K562 (cell line): ENCODE results near the gene ESRRB. TPM values are rescaled to one million over a fixed set of nuclear protein-coding genes. Genes with fewer than 3 reads are reported as not detected.

Source experiments
- ATAC-seq: fragments of 200-7000 bp; cut with Tn5 transposase; 3 replicates; pipeline ENCODE4 v1.9.1; 2020; ENCODE audit warnings: moderate library complexity
- BruUV-seq: library from RNA; stranded (reverse); fragments of 400-500 nt; replicated peaks from 2 replicates; lab custom pipeline; 2021; lab: Mats Ljungman, UMichigan
- CTCF ChIA-PET: fragments of 300-600 bp; formaldehyde crosslinking; extraction: SDS; loops from one replicate; lab custom pipeline; 2021; ENCODE audit warnings: low intra/inter-chr PET ratio; lab: Yijun Ruan, JAX
- POLR2A ChIA-PET: fragments of 300-600, 350-650 bp; sonication (Branson Sonifier 250); formaldehyde crosslinking; extraction: SDS; loops from one replicate; lab custom pipeline; 2021; ENCODE audit warnings: antibody characterized with exemption, inconsistent platforms; lab: Yijun Ruan, JAX
- DNase-seq, 4 experiments: peaks; one replicate each; pipeline versions ENCODE4 v3.0.0 to v3.0.0-alpha.2; 2011 to 2018; ENCODE audit warnings: low spot score in 3 of 4, mixed read lengths in 3 of 4; ENCODE audit errors: extremely low read depth in 1 of 4
- FAIRE-seq: peaks from 2 replicates; lab custom pipeline; 2011; peaks lifted over from hg19 to GRCh38; lab: Jason Lieb, UNC
- H2AFZ ChIP-seq: 2 replicates; pipeline ENCODE4 v1.6.0; 2011; ENCODE audit warnings: low read depth, low read length, control low read depth, inconsistent platforms
- H3K27ac ChIP-seq: fragments of 200-600 bp; 3 replicates; pipeline ENCODE4 v1.8.0; 2011; ENCODE audit warnings: low read depth, mild to moderate bottlenecking, control low read depth, inconsistent platforms, low read length, moderate library complexity, mixed read lengths; ENCODE audit errors: extremely low read depth
- H3K27me3 ChIP-seq, 2 experiments: fragments of 300-600 bp in 1 of 2; 2 replicates in 1 of 2; 3 replicates in 1 of 2; pipeline versions ENCODE4 v1.6.0 to v1.8.0; 2011; ENCODE audit warnings: inconsistent platforms in 2 of 2, low read length in 2 of 2, mild to moderate bottlenecking in 1 of 2, mixed read lengths in 1 of 2, moderate library complexity in 1 of 2; ENCODE audit not compliant: control insufficient read depth in 2 of 2, insufficient read depth in 2 of 2
- H3K36me3 ChIP-seq: fragments of 300-600 bp; 3 replicates; pipeline ENCODE4 v1.8.0; 2011; ENCODE audit warnings: mild to moderate bottlenecking, low read length, inconsistent platforms; ENCODE audit not compliant: control insufficient read depth, insufficient read depth
- H3K4me1 ChIP-seq, 2 experiments: fragments of 200-600 bp in 1 of 2; replicated peaks in 1 of 2; 2 replicates in 1 of 2; 3 replicates in 1 of 2; pipeline versions ENCODE4 v1.5.1 to v1.8.0; 2011; ENCODE audit warnings: inconsistent platforms in 2 of 2, low read length in 2 of 2, mild to moderate bottlenecking in 1 of 2, mixed read lengths in 1 of 2, moderate library complexity in 1 of 2; ENCODE audit not compliant: control insufficient read depth in 2 of 2, insufficient read depth in 2 of 2
- H3K4me2 ChIP-seq: 2 replicates; pipeline ENCODE4 v1.6.1; 2011; ENCODE audit warnings: low read length, control low read depth, inconsistent platforms, mixed read lengths; ENCODE audit not compliant: insufficient read depth
- H3K4me3 ChIP-seq: fragments of 200-600 bp; sonication (generic), shearing (Covaris generic); 2 replicates; pipeline ENCODE4 v1.5.1; 2016; ENCODE audit warnings: control low read depth, inconsistent platforms
- H3K79me2 ChIP-seq: fragments of 200-600 bp; 3 replicates; pipeline ENCODE4 v1.8.0; 2011; ENCODE audit warnings: low read length, inconsistent platforms; ENCODE audit not compliant: control insufficient read depth, insufficient read depth
- H3K9ac ChIP-seq, 2 experiments: 2 replicates each; pipeline versions ENCODE4 v1.6.0 to v1.6.1; 2011; ENCODE audit warnings: low read depth in 2 of 2, low read length in 2 of 2, control low read depth in 1 of 2, inconsistent platforms in 1 of 2, mild to moderate bottlenecking in 1 of 2, mixed read lengths in 1 of 2; ENCODE audit not compliant: insufficient read depth in 1 of 2
- H3K9me1 ChIP-seq: one replicate; pipeline ENCODE4 v1.6.0; 2011; ENCODE audit warnings: inconsistent platforms, mild to moderate bottlenecking, low read length, moderate library complexity; ENCODE audit not compliant: control insufficient read depth, insufficient read depth
- H3K9me3 ChIP-seq: replicated peaks from 2 replicates; pipeline ENCODE4 v1.5.1; 2011; ENCODE audit warnings: low read depth, low read length, inconsistent platforms; ENCODE audit not compliant: control insufficient read depth, insufficient read depth
- H4K20me1 ChIP-seq: replicated peaks from 2 replicates; pipeline ENCODE4 v1.6.1; 2011; ENCODE audit warnings: low read length, inconsistent platforms, mixed read lengths; ENCODE audit not compliant: control insufficient read depth, insufficient read depth
- BACH1 ChIP-seq: fragments of 200-800 bp; sonication (Bioruptor generic); IDR thresholded peaks from 2 replicates; pipeline ENCODE4 v1.6.1; 2016; ENCODE audit warnings: missing genetic modification characterization, missing compliant biosample characterization
- IRF2 ChIP-seq: sonication (generic); formaldehyde crosslinking; IDR thresholded peaks from 2 replicates; pipeline ENCODE4 v1.8.1; 2022; ENCODE audit warnings: mild to moderate bottlenecking, missing genetic modification reagents
- JUND ChIP-seq, 2 experiments: IDR thresholded peaks; 2 replicates in 1 of 2; 3 replicates in 1 of 2; pipeline ENCODE4 v1.6.1; 2011; ENCODE audit warnings: borderline replicate concordance in 2 of 2, low read depth in 2 of 2, low read length in 2 of 2, improper control_type of control experiment in 1 of 2, missing biosample characterization in 1 of 2, missing genetic modification characterization in 1 of 2, missing genetic modification reagents in 1 of 2
- KLF16 ChIP-seq: IDR thresholded peaks from 2 replicates; pipeline ENCODE4 v1.6.1; 2016; ENCODE audit warnings: antibody characterized with exemption
- NFE2L1 ChIP-seq: fragments of 450-650 bp; IDR thresholded peaks from 2 replicates; pipeline ENCODE4 v1.6.1; 2016; ENCODE audit warnings: missing genetic modification characterization, low read depth, mild to moderate bottlenecking, missing compliant biosample characterization, moderate library complexity, borderline replicate concordance
- POLR2AphosphoS5 ChIP-seq: IDR thresholded peaks from 2 replicates; pipeline ENCODE4 v1.6.1; 2011; ENCODE audit warnings: mild to moderate bottlenecking, low read depth, low read length, moderate library complexity; ENCODE audit not compliant: control insufficient read depth, insufficient read depth
- RBM25 ChIP-seq: fragments of 200-400 bp; formaldehyde crosslinking; IDR thresholded peaks from 2 replicates; pipeline ENCODE4 v1.6.1; 2018; ENCODE audit warnings: low read length, low read depth, moderate library complexity; ENCODE audit not compliant: severe bottlenecking
- SAFB2 ChIP-seq: fragments of 200-400 bp; formaldehyde crosslinking; IDR thresholded peaks from 2 replicates; pipeline ENCODE4 v1.6.1; 2018; ENCODE audit warnings: borderline replicate concordance, low read length, low read depth, moderate library complexity; ENCODE audit not compliant: severe bottlenecking
- TCFL5 ChIP-seq: fragments of 250-450 bp; sonication (Bioruptor Pico); conservative IDR thresholded peaks from 2 replicates; pipeline ENCODE4 v1.6.1; 2021; ENCODE audit warnings: mild to moderate bottlenecking, moderate library complexity, matching md5 sums
- ZNF57 ChIP-seq: fragments of 450-650 bp; formaldehyde crosslinking; IDR thresholded peaks from 2 replicates; pipeline ENCODE4 v1.4.0; 2020; ENCODE audit warnings: mild to moderate bottlenecking, moderate library complexity
- WGBS: fragments of 100-300 bp; shearing (Covaris generic); methylation state at CpG from one replicate; pipeline ENCODE4 v1.1.6; 2016; ENCODE audit warnings: low coverage, mixed read lengths; ENCODE audit not compliant: insufficient coverage; ENCODE audit errors: missing lambda C conversion rate; 5-methylcytosine and 5-hydroxymethylcytosine counted together
- in situ Hi-C: fragments of 300-500 bp; cut with MboI; formaldehyde crosslinking; loops from 4 replicates; pipeline ENCODE4 v1.15.0; 2018; ENCODE audit warnings: inconsistent platforms, mixed read lengths
- intact Hi-C: fragments of 100-400 bp; cut with micrococcal nuclease; formaldehyde crosslinking; loops from 2 replicates; pipeline ENCODE4 v1.14.2; 2022
- polyA plus RNA-seq, 8 experiments: library from polyadenylated mRNA; depleted of rRNA in 4 of 8; stranded (reverse) in 5 of 8; unstranded in 3 of 8; fragments of >200 nt; fragmentation: Nextera tagmentation in 2 of 8; fragmentation: Illumina TruSeq in 1 of 8; extraction: Ambion mirVana in 2 of 8; extraction: Trizol in 1 of 8; gene quantifications; 2 replicates each; pipeline versions ENCODE4 v1.2.1 to v1.2.3, GENCODE V29; 2011 to 2014; ENCODE audit warnings: inconsistent platforms in 1 of 8, missing spikeins in 1 of 8
- total RNA-seq, 7 experiments: library from RNA; depleted of rRNA in 6 of 7; stranded (reverse); fragments of >200 nt in 6 of 7; fragmentation: Illumina TruSeq in 2 of 7; extraction: Trizol in 2 of 7; gene quantifications; 2 replicates each; pipeline versions ENCODE4 v1.2.1 to v1.2.3, GENCODE V29; 2011 to 2021; ENCODE audit warnings: low replicate concordance in 1 of 7
- TF ChIP-seq, protein P1 (sequence below): fragments of 450-650 bp; IDR thresholded peaks from 2 replicates; pipeline ENCODE4 v1.6.1; 2016
- TF ChIP-seq, protein P2 (sequence below): fragments of 450-650 bp; IDR thresholded peaks from 2 replicates; pipeline ENCODE4 v1.6.1; 2016; ENCODE audit warnings: missing biosample characterization, missing genetic modification characterization

ESRRB gene
- total and polyA plus RNA-seq, 9 of the 15 experiments (the other 6 are each of a cell fraction or from before 2014, with no cell fraction given), result 3.2 to 24.7 (median 14.5) TPM

DNA sequence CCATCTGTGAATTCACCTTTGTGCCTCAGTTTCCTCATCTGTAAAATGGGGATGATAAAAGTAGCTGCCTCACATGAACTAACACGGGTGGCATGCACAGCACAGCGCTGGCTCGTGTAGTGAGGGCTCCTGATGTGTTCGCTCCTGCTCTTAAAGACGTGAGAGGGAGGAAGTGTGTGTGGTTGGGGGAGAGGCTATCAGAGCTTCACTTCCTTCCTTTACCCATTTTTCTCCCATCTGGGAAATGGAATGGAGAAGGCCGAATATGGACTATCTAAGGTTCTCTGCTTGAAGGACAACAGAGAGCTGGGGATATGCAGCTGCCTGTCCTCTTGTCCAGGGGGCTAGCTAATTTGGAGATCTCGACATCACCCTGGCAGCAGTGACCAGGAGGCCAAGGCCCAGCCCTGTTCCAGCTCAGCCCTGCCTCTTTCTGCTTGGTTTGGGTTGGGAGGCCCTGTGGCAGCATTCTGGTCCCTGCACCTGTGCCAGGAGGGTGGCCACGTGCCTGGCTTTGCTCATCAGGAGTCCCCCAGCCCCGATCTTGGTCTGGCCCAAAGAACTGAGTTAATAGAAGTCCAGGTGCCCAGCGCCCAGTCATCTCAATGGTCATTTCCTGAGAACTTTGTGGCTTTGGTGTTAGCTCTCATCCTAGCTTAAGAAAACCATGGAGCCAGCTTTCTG lies 44.5 kb upstream of the ESRRB start:
- Histone ChIP-seq H3K4me1 (no peaks in the 10 kb centered on the region; a peak in 2 of 5 replicates), H3K4me3 (no peak overlapping the region), H3K79me2 (no peaks in the 10 kb centered on the region), H4K20me1 (0 out of 2 replicates have a peak, but pooled peaks cover 6% of the 10 kb centered on the region), H2AFZ (no peak overlapping the region), H3K27me3 (no peaks in the 10 kb centered on the region), H3K27ac (no peak overlapping the region), H3K4me2 (no peak overlapping the region), H3K36me3 (0 out of 3 replicates have a peak, but pooled peaks cover 2% of the 10 kb centered on the region), H3K9me1 (no peaks in the 10 kb centered on the region), H3K9ac (no peak overlapping the region), H3K9me3 (no peaks in the 10 kb centered on the region)
- 67% methylated on average over 7 of the region's 10 CpGs for WGBS
- TF ChIP-seq IRF2 (CRISPR knock-in tag) (no peak), RBM25 (peak; percentile 15)
- in situ Hi-C loops (no loop called here), intact Hi-C loops (no loop called here)
- DNase-seq, result no peak
- CTCF ChIA-PET, result no interaction called here
- BruUV-seq, result no TSS peak
- no peak for FAIRE-seq
- POLR2A ChIA-PET, result interaction anchor here (0.6 to 1.3 kb wide), 2 partner anchors 11 to 276 kb away, joined by 3 to 5 read pairs; no protein-coding TSS in a partner anchor
- ATAC-seq, result no peak

DNA sequence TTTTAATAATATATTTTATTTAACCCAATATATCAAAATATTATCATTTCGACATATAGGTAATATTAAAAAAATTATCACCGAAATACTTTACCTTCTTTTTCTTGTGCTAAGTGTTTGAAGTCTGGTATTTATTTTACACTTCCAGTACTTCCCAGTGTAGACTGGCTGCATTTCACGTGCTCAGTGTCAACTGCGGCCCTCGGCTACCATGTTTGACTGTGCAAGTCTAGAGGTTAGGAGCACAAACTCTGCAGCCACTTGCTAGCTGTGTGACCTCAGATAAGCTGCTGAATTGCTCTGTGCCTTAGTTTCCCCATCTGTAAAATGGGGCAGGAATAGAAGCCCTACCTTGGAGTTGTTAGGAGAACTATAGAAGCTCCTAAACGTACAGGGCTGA lies 42.3 kb upstream of the ESRRB start:
- DNase-seq (no peak), FAIRE-seq (no peak), ATAC-seq (no peak)
- 91% methylated on average over 5 of the region's 6 CpGs for whole genome bisulfite sequencing
- H3K36me3 ChIP-seq, result 0 out of 3 replicates have a peak, but pooled peaks cover 2% of the 10 kb centered on the region
- H3K4me1 ChIP-seq, result no peaks in the 10 kb centered on the region; a peak in 2 of 5 replicates
- ChIA-PET CTCF (no interaction called here), POLR2A (no interaction called here)
- H3K9me1 ChIP-seq, result no peaks in the 10 kb centered on the region
- no peak overlapping the region for H3K4me3 ChIP-seq
- no peaks in the 10 kb centered on the region for H3K27me3 ChIP-seq
- no peak overlapping the region for H2AFZ ChIP-seq
- no peaks in the 10 kb centered on the region for H3K79me2 ChIP-seq
- in situ Hi-C loops, result no loop called here
- intact Hi-C loops, result no loop called here
- BruUV-seq, result no TSS peak
- H3K9ac ChIP-seq, result no peak overlapping the region
- H4K20me1 ChIP-seq, result 0 out of 2 replicates have a peak, but pooled peaks cover 6% of the 10 kb centered on the region
- no peak overlapping the region for H3K4me2 ChIP-seq
- no peaks in the 10 kb centered on the region for H3K9me3 ChIP-seq
- no peak overlapping the region for H3K27ac ChIP-seq
- no peak for TF ChIP-seq BACH1 (tag)
- no peak for TF ChIP-seq ZNF57 (CRISPR knock-in tag)
- no peak for TF ChIP-seq TCFL5
- TF ChIP-seq JUND (IDR thresholded peaks at IDR 0.05; ENCODE audit: borderline replicate concordance, low read depth, low read length), result no peak
- no peak for TF ChIP-seq JUND (tag; IDR thresholded peaks at IDR 0.05; ENCODE audit: borderline replicate concordance, low read depth, low read length)
- TF ChIP-seq NFE2L1 (tag), result no peak
- TF ChIP-seq, protein P1, sequence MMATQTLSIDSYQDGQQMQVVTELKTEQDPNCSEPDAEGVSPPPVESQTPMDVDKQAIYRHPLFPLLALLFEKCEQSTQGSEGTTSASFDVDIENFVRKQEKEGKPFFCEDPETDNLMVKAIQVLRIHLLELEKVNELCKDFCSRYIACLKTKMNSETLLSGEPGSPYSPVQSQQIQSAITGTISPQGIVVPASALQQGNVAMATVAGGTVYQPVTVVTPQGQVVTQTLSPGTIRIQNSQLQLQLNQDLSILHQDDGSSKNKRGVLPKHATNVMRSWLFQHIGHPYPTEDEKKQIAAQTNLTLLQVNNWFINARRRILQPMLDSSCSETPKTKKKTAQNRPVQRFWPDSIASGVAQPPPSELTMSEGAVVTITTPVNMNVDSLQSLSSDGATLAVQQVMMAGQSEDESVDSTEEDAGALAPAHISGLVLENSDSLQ, result no peak
- no peak for TF ChIP-seq POLR2AphosphoS5
- TF ChIP-seq, protein P2, sequence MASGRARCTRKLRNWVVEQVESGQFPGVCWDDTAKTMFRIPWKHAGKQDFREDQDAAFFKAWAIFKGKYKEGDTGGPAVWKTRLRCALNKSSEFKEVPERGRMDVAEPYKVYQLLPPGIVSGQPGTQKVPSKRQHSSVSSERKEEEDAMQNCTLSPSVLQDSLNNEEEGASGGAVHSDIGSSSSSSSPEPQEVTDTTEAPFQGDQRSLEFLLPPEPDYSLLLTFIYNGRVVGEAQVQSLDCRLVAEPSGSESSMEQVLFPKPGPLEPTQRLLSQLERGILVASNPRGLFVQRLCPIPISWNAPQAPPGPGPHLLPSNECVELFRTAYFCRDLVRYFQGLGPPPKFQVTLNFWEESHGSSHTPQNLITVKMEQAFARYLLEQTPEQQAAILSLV, result no peak
- TF ChIP-seq SAFB2, result no peak
- no peak for TF ChIP-seq KLF16
